ENCODE measurements around the gene FAM171A1. TPM values are rescaled to one million over a fixed set of nuclear protein-coding genes. Genes with fewer than 3 reads are reported as not detected.

FAM171A1 gene
- total RNA-seq, 2 donors from 2014 or later, result 36.5 to 39.0 TPM

DNA sequence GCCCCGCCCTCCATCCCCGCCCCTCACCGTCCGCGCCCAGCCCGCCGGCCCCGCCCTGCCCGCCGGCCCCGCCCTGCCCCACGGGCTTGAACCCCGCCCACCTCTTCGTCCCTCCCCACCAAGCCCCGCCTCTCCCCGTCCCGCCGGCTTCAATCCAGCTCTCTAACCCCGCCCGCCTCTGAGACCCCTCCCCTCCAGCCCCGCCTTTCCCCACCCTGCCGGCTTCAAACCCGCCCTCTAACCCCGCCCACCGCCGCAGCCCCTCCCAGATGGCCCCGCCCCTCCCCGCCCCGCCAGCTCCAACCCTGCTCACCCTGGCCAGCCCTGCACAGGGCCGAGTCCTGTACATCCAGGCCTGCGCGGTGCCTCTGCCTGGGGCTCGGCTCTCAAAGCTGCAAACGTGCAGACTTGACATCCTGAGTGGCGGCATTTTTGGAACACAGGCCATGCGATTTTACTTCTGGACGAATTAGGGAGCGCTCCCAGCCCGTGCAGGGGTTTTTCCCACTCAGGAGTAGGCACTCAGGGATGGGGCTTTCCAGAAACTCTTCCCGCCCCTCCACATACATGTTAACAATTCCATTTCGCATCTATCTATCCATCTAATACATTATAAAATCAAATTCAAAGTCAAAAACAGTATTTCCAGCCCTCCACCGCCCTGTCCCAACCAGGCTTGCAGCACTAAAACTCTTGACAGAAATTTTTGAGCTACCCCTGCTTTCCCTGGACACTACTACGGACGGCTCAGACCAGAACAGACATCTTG, 202.1 kb downstream of the FAM171A1 start:
- Histone ChIP-seq H3K36me3 (ENCODE audit: control insufficient read depth, insufficient read depth, low read length) (no peaks in the 10 kb centered on the region), H3K4me3 (ENCODE audit: low read length) (no peak overlapping the region), H3K27ac (ENCODE audit: low read depth, low read length) (no peak overlapping the region), H3K9ac (ENCODE audit: extremely low read depth, low read length, poor library complexity, severe bottlenecking) (no peak overlapping the region), H3K27me3 (ENCODE audit: control insufficient read depth, insufficient read depth, low read length, poor library complexity, severe bottlenecking) (no peaks in the 10 kb centered on the region), H3K4me1 (ENCODE audit: control insufficient read depth, insufficient read depth, low read length) (no peaks in the 10 kb centered on the region), H3K9me3 (ENCODE audit: control insufficient read depth, low read length) (no peaks in the 10 kb centered on the region)
- WGBS, 2 experiments (ENCODE audit: insufficient coverage in 1 of 2, insufficient read length in 1 of 2), result 19 to 52% methylated on average over 9 to 35 of the region's 44 CpGs
- peak overlapping the region; percentile 66 for H3K4me3 Mint-ChIP-seq
- no peaks in the 10 kb centered on the region for H3K36me3 Mint-ChIP-seq (ENCODE audit: low read depth)
- peaks cover 16% of the 10 kb centered on the region for H3K4me1 Mint-ChIP-seq
- TF ChIP-seq, protein P1, sequence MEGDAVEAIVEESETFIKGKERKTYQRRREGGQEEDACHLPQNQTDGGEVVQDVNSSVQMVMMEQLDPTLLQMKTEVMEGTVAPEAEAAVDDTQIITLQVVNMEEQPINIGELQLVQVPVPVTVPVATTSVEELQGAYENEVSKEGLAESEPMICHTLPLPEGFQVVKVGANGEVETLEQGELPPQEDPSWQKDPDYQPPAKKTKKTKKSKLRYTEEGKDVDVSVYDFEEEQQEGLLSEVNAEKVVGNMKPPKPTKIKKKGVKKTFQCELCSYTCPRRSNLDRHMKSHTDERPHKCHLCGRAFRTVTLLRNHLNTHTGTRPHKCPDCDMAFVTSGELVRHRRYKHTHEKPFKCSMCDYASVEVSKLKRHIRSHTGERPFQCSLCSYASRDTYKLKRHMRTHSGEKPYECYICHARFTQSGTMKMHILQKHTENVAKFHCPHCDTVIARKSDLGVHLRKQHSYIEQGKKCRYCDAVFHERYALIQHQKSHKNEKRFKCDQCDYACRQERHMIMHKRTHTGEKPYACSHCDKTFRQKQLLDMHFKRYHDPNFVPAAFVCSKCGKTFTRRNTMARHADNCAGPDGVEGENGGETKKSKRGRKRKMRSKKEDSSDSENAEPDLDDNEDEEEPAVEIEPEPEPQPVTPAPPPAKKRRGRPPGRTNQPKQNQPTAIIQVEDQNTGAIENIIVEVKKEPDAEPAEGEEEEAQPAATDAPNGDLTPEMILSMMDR (conservative IDR thresholded peaks at IDR 0.05), result no peak
- no peaks in the 10 kb centered on the region for H3K9me3 Mint-ChIP-seq
- H3K27me3 Mint-ChIP-seq (ENCODE audit: insufficient read depth), result peaks cover 6% of the 10 kb centered on the region
- DNase-seq, result peak; percentile 99
- no peak overlapping the region for H3K27ac Mint-ChIP-seq

DNA sequence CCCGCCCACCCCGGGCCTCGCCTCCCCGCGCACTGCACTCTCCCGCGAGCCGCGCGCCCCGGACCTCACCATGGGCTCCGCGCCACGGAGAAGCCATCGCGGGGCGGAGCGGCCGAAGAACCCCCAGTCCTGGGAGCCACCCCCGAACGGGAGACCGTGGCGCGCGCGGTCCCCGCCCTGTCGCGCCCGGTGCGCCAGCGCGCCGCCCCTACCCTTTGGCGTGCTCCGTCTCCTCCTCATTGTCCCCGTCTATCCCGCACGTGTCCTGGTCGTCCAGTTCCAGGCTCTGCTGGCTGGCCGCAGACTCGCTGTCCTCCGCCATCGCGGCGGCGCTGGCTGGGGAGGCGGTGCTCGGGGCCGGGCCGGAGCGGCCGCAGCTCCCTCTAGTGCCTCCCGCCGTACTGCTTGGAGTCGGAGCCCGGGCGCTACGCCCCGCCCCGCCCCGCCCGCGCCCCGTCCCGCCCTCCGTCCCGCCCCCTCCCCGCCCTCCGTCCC, 202.8 kb downstream of the FAM171A1 start, which contains the start of gene NMT2:
NMT2 (minus strand) TSS at position 403 of the 495 bp plus-strand sequence; CDS start at position 322, 81 bp downstream.
- Histone ChIP-seq H3K36me3 (ENCODE audit: control insufficient read depth, insufficient read depth, low read length) (no peaks in the 10 kb centered on the region), H3K27me3 (ENCODE audit: control insufficient read depth, insufficient read depth, low read length, poor library complexity, severe bottlenecking) (no peaks in the 10 kb centered on the region), H3K9me3 (ENCODE audit: control insufficient read depth, low read length) (no peaks in the 10 kb centered on the region), H3K4me3 (ENCODE audit: low read length) (peak within 1 kb of the TSS; percentile 89), H3K4me1 (ENCODE audit: control insufficient read depth, insufficient read depth, low read length) (no peaks in the 10 kb centered on the region), H3K27ac (ENCODE audit: low read depth, low read length) (peak within 1 kb of the TSS; percentile 76), H3K9ac (ENCODE audit: extremely low read depth, low read length, poor library complexity, severe bottlenecking) (peak within 1 kb of the TSS; percentile 43)
- TF ChIP-seq, protein P1 (conservative IDR thresholded peaks at IDR 0.05), result no peak
- peak within 1 kb of the TSS; percentile 96 for H3K27ac Mint-ChIP-seq
- H3K36me3 Mint-ChIP-seq (ENCODE audit: low read depth), result no peaks in the 10 kb centered on the region
- peaks cover 16% of the 10 kb centered on the region for H3K4me1 Mint-ChIP-seq
- peaks cover 6% of the 10 kb centered on the region for H3K27me3 Mint-ChIP-seq (ENCODE audit: insufficient read depth)
- H3K4me3 Mint-ChIP-seq, result peak within 1 kb of the TSS; percentile 66
- peak; percentile 96 for DNase-seq
- H3K9me3 Mint-ChIP-seq, result no peaks in the 10 kb centered on the region
- 0% methylated on average over 14 to 56 of the region's 70 CpGs for WGBS, 2 experiments (ENCODE audit: insufficient coverage in 1 of 2, insufficient read length in 1 of 2)

DNA sequence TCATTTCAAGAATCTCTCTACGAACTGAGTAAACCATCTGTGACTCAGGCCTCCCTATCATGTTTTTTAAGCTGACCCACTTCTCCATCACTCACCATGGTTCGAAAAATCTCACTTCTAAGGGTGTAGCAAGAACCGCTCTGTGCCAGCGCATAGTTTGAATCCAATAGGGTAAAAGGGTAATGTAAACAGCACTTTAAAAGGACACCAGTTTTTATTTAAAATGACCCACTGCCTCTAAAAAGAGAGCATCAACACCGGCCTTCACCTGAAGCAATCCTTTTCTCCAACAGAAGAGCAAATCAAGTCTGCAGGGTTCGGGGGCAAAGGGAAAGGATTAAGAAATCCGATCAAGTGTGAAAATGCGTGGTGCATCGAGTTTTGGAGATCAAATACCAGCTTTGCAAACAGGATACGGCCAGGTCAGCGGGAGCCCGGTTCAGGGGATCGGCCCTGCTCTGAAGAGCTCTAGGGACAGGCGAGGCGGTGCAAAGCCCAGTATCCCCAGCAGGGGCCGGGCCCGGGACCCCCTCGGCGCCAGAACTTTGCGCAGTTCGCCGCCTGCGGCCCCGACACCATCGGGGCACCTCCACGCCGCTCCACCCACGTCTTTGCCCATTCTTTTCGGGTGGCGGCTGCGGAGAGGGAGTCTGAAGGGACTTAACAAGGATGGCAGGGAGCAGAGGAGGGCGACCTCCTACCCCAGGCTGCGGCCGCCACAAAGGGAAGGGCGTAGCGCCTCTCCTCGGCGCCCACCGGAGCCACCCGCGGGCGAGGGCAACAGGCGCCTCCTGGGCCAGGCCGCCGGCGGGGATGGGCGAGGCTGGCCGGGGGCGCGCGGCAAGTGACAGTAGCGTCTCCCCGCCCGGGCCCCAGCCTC, 203.4 kb downstream of the FAM171A1 start:
- H3K9me3 Mint-ChIP-seq, result no peaks in the 10 kb centered on the region
- peaks cover 6% of the 10 kb centered on the region for H3K27me3 Mint-ChIP-seq (ENCODE audit: insufficient read depth)
- peak overlapping the region; percentile 37 for H3K27ac Mint-ChIP-seq
- Histone ChIP-seq H3K4me1 (ENCODE audit: control insufficient read depth, insufficient read depth, low read length) (no peaks in the 10 kb centered on the region), H3K27ac (ENCODE audit: low read depth, low read length) (no peak overlapping the region), H3K9me3 (ENCODE audit: control insufficient read depth, low read length) (no peaks in the 10 kb centered on the region), H3K4me3 (ENCODE audit: low read length) (peak overlapping the region; percentile 89), H3K9ac (ENCODE audit: extremely low read depth, low read length, poor library complexity, severe bottlenecking) (peak overlapping the region; percentile 43), H3K27me3 (ENCODE audit: control insufficient read depth, insufficient read depth, low read length, poor library complexity, severe bottlenecking) (no peaks in the 10 kb centered on the region), H3K36me3 (ENCODE audit: control insufficient read depth, insufficient read depth, low read length) (no peaks in the 10 kb centered on the region)
- H3K4me1 Mint-ChIP-seq, result peaks cover 16% of the 10 kb centered on the region
- no peaks in the 10 kb centered on the region for H3K36me3 Mint-ChIP-seq (ENCODE audit: low read depth)
- TF ChIP-seq, protein P1 (conservative IDR thresholded peaks at IDR 0.05), result peak; percentile 80
- peak overlapping the region; percentile 66 for H3K4me3 Mint-ChIP-seq
- WGBS, 2 experiments (ENCODE audit: insufficient coverage in 1 of 2, insufficient read length in 1 of 2), result 1 to 9% methylated on average over 14 to 54 of the region's 54 CpGs
- peak; percentile 92 for DNase-seq
